Endothelial cell of umbilical vein (primary cell): Measurements from ENCODE around the gene SFR1.

Experiments used
- CTCF ChIP-seq, 2 donors: IDR thresholded peaks; 1 replicate in 1 of 2; 2 replicates in 1 of 2; pipeline ENCODE4 v1.5.1; 2011; ENCODE audit warnings: low read length in 2 of 2, mild to moderate bottlenecking in 2 of 2, moderate library complexity in 2 of 2, control low read depth in 1 of 2, inconsistent platforms in 1 of 2, low read depth in 1 of 2; ENCODE audit not compliant: insufficient read depth in 1 of 2; ENCODE audit errors: extremely low read depth in 1 of 2
- EZH2 ChIP-seq: IDR thresholded peaks from 2 replicates; pipeline ENCODE4 v1.6.1; 2012; ENCODE audit warnings: borderline replicate concordance, low read depth, mild to moderate bottlenecking, moderate library complexity, low read length, inconsistent platforms; ENCODE audit not compliant: severe bottlenecking
- JUN ChIP-seq: IDR thresholded peaks from 2 replicates; pipeline ENCODE4 v1.6.1; 2011; ENCODE audit warnings: borderline replicate concordance, low read depth; ENCODE audit not compliant: insufficient read length, insufficient read depth
- MYC ChIP-seq: IDR thresholded peaks from one replicate; pipeline ENCODE4 v1.6.1; 2011; ENCODE audit warnings: mild to moderate bottlenecking, low read depth, low read length
- POLR2A ChIP-seq: IDR thresholded peaks from 2 replicates; pipeline ENCODE4 v1.6.1; 2012; ENCODE audit warnings: low read depth, mild to moderate bottlenecking, control low read depth, low read length

GRCh38 chr10:104090611-104091010 is 31.4 kb upstream of the SFR1 start:
- no peak for TF ChIP-seq CTCF (IDR thresholded peaks at IDR 0.05; ENCODE audit: extremely low read depth in 1 of 2, insufficient read depth in 1 of 2, low read depth in 1 of 2, low read length in 2 of 2)
- TF ChIP-seq EZH2, result no peak
- no peak for TF ChIP-seq MYC
- TF ChIP-seq POLR2A, result no peak
- no peak for TF ChIP-seq JUN
